Activated CD4-positive, alpha-beta T cell treated with anti-CD3 and anti-CD28 coated beads, Interleukin-2, amount 10 ng/mL, durations not matched to agents 7 days and 5 days (primary cell): Measurements from ENCODE around the gene PSMA6. TPM values are rescaled to one million over a fixed set of nuclear protein-coding genes. Genes with fewer than 3 reads are reported as not detected.
A peak's percentile ranks its signal among the peaks of the same experiment; 100 is the strongest.

ENCODE experiments used
- CTCF ChIA-PET: fragments of 350-600 bp; sonication (Branson Sonifier 250); formaldehyde crosslinking; loops from one replicate; lab custom pipeline; 2021; ENCODE audit warnings: antibody characterized with exemption; lab: Charles Lee
- POLR2A ChIA-PET: fragments of 350-600 bp; sonication (Branson Sonifier 250); formaldehyde crosslinking; loops from one replicate; lab custom pipeline; 2021; ENCODE audit warnings: antibody characterized with exemption; lab: Charles Lee
- DNase-seq: peaks from one replicate; pipeline ENCODE4 v3.0.0-alpha.2; 2020
- H3K27ac Mint-ChIP-seq: one replicate; pipeline ENCODE4 v1.8.0; 2021; ENCODE audit warnings: mild to moderate bottlenecking, moderate library complexity, mixed read lengths
- H3K27me3 Mint-ChIP-seq: one replicate; pipeline ENCODE4 v1.8.0; 2021; ENCODE audit warnings: mixed read lengths
- H3K36me3 Mint-ChIP-seq: one replicate; pipeline ENCODE4 v1.8.0; 2021; ENCODE audit warnings: low read depth, mixed read lengths
- H3K4me1 Mint-ChIP-seq: one replicate; pipeline ENCODE4 v1.8.0; 2021; ENCODE audit warnings: mixed read lengths
- H3K4me3 Mint-ChIP-seq: one replicate; pipeline ENCODE4 v1.8.0; 2021; ENCODE audit warnings: mild to moderate bottlenecking, moderate library complexity, mixed read lengths
- H3K9me3 Mint-ChIP-seq: one replicate; pipeline ENCODE4 v1.8.0; 2021; ENCODE audit warnings: mixed read lengths
- total RNA-seq, 2 experiments: library from RNA; stranded (reverse); gene quantifications; one replicate each; pipeline ENCODE4 v1.2.3, GENCODE V29; 2021

PSMA6 gene
- total RNA-seq, 2 experiments from 2014 or later: 231 to 248 TPM

DNA sequence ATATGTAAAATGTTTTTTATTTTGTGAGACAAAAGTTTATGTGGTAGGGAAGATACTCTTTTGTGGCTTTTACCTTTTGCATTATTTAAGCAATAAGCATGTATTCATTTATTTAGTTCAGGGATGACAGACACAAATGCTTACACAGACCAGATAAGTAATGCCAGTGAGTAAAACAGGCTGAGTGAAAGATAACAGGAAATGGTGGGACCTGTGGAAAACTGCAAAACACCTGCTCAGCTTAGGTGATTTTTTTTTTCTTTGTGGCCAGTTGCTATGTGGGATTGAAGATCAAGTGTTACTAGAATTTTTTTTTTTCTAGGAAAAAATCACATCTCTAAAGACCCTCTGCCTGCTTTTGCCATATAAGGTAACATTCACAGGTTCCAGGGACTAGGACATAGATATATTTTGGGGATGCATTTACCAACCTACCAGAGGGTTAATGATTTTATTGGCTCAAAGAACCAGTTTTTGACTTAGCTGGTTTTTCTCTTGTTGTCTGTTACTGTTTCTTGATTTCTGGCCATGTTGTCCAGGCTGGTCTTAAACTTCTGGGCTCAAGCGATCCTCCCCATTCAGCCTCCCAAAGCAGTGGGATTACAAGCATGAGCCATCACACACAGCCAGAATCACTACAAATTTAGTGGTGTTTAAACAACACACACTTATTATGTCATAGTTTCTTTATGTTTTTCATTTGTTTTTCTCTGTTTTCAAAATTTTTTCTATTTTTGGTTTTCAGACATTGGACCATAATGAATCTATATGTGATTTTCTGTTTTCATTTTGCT lies 9.8 kb downstream of the PSMA6 start:
- H3K27me3 Mint-ChIP-seq: no peaks in the 10 kb centered on the region
- peaks cover 5% of the 10 kb centered on the region for H3K9me3 Mint-ChIP-seq
- DNase-seq: no peak
- peak overlapping the region; percentile 13 for H3K4me3 Mint-ChIP-seq
- ChIA-PET POLR2A (interaction anchor here (0.6 kb wide), 2 partner anchors 40 to 74 kb away, joined by 3 to 6 read pairs; no protein-coding TSS in a partner anchor), CTCF (interaction anchor here (1.7 kb wide), 1 partner anchor 10 kb away, joined by 5 read pairs; the partner anchor contains the start of gene PSMA6)
- H3K4me1 Mint-ChIP-seq: peaks cover 56% of the 10 kb centered on the region
- peaks cover 25% of the 10 kb centered on the region for H3K36me3 Mint-ChIP-seq
- peak overlapping the region; percentile 72 for H3K27ac Mint-ChIP-seq

DNA sequence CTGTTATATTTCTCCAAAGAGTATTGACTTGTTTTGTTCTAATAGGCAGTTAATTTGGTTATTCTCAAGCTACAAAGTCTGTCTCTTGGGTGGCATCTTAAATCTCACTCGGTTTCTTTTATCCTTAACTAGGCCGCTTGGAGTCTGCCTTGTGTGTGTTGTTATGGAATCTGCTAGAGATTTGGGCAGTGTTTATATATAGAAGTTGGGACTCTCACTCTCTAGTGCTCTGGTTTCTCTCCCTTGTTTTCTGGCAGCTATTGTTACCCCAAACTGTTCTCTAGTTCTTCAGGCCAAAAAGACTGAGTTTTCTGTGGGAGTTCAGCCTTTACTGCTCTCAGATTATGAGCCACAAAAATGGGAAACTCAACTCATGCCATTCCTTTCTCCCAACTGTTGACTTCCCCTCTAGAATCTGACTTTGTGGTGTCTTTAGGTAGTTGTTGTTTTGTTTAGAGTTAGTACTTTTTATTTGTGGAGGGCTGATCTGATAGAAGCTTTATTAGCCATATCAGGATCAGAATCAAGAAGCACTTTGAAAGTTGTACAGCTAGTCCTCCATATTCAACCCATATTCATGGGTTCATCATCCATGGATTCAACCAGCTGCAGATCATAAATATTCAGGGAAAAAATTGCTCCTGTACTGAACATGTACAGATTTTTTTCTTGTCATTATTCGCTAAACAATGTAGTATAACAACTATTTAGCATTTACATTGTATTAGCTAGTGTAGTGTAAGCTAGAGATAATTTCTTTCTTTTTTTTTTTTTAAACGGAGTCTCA lies 11.2 kb downstream of the PSMA6 start:
- ChIA-PET POLR2A (no interaction called here), CTCF (interaction anchor here (0.6 to 2.1 kb wide), 7 partner anchors 9 to 1846 kb away, joined by 3 to 6 read pairs (median 4); partner anchors contain the start of gene NFKBIA)
- DNase-seq: no peak
- Mint-ChIP-seq H3K27me3 (no peaks in the 10 kb centered on the region), H3K4me3 (no peak overlapping the region), H3K27ac (peak overlapping the region; percentile 3), H3K36me3 (peaks cover 21% of the 10 kb centered on the region), H3K9me3 (peaks cover 5% of the 10 kb centered on the region), H3K4me1 (peaks cover 47% of the 10 kb centered on the region)

- H3K27me3 Mint-ChIP-seq: no peaks in the 10 kb centered on the region
- ChIA-PET CTCF (interaction anchor here (0.6 to 2.1 kb wide), 9 partner anchors 8 to 542 kb away, joined by 3 to 6 read pairs (median 4); no protein-coding TSS in a partner anchor), POLR2A (no interaction called here)
- H3K9me3 Mint-ChIP-seq: peaks cover 5% of the 10 kb centered on the region
- H3K36me3 Mint-ChIP-seq: peaks cover 30% of the 10 kb centered on the region
- H3K27ac Mint-ChIP-seq: no peak overlapping the region
- no peak overlapping the region for H3K4me3 Mint-ChIP-seq
- H3K4me1 Mint-ChIP-seq: peaks cover 39% of the 10 kb centered on the region
- DNase-seq: no peak
Observed at GRCh38 chr14:35304812-35305462, 12.8 kb downstream of the PSMA6 start.

DNA sequence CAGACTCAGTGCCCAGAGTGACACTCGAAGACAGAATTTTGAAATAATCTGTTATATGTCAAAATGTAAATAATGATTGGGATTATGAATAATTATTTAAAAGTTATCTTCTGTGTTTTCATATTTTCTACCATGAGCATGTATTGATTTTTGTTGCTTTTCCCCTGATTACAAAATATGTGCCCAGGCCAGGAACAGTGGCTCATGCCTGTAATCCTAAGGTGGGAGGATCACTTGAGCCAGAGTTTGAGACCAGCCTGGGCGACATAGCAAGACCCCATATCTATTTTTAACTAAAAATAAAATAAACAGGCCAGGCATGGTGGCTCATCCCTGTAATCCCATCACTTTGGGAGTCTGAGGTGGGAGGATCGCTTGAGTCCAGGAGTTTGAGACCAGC lies 13.5 kb downstream of the PSMA6 start:
- H3K4me3 Mint-ChIP-seq: no peak overlapping the region
- H3K27ac Mint-ChIP-seq: no peak overlapping the region
- ChIA-PET CTCF (interaction anchor here (0.7 to 1.2 kb wide), 2 partner anchors 13 to 62 kb away, joined by 3 read pairs; partner anchors contain the start of gene PSMA6), POLR2A (no interaction called here)
- peaks cover 32% of the 10 kb centered on the region for H3K4me1 Mint-ChIP-seq
- peaks cover 34% of the 10 kb centered on the region for H3K36me3 Mint-ChIP-seq
- no peaks in the 10 kb centered on the region for H3K27me3 Mint-ChIP-seq
- H3K9me3 Mint-ChIP-seq: peaks cover 5% of the 10 kb centered on the region
- DNase-seq: no peak

GRCh38 chr14:35306114-35306513 lies 13.9 kb downstream of the PSMA6 start:
- peaks cover 28% of the 10 kb centered on the region for H3K4me1 Mint-ChIP-seq
- H3K36me3 Mint-ChIP-seq: peaks cover 37% of the 10 kb centered on the region
- no peaks in the 10 kb centered on the region for H3K27me3 Mint-ChIP-seq
- H3K9me3 Mint-ChIP-seq: peaks cover 5% of the 10 kb centered on the region
- H3K27ac Mint-ChIP-seq: no peak overlapping the region
- ChIA-PET CTCF (interaction anchor here (0.9 to 1.2 kb wide), 3 partner anchors 14 to 38 kb away, joined by 3 read pairs; partner anchors contain the start of gene PSMA6), POLR2A (no interaction called here)
- DNase-seq: no peak
- H3K4me3 Mint-ChIP-seq: no peak overlapping the region

DNA sequence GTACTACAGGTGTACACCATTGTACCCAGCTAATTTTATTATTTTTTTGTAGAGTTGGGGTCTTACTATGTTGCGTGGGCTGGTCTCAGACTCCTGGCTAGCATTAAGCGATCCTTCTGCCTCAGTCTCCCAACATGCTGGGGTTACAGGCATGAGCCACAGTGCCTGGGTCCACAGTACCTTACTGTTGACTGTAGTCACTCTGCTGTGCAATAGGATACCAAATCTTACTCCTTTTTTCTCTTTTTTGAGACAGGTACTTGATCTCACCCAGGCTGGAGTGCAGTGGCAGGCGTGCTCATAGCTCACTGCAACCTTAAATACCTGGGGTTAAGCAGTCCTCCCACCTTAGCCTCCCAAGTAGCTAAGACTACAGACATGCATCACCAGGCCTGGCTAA lies 25.6 kb downstream of the PSMA6 start:
- no peak overlapping the region for H3K4me3 Mint-ChIP-seq
- peaks cover 52% of the 10 kb centered on the region for H3K36me3 Mint-ChIP-seq
- ChIA-PET POLR2A (no interaction called here), CTCF (interaction anchor here (2.5 kb wide), 1 partner anchor 21 kb away, joined by 10 read pairs; no protein-coding TSS in a partner anchor)
- no peaks in the 10 kb centered on the region for H3K9me3 Mint-ChIP-seq
- no peak overlapping the region for H3K27ac Mint-ChIP-seq
- no peaks in the 10 kb centered on the region for H3K27me3 Mint-ChIP-seq
- no peak for DNase-seq
- H3K4me1 Mint-ChIP-seq: peaks cover 25% of the 10 kb centered on the region

- DNase-seq: no peak
- H3K4me3 Mint-ChIP-seq: no peak overlapping the region
- no peaks in the 10 kb centered on the region for H3K9me3 Mint-ChIP-seq
- POLR2A ChIA-PET: interaction anchor here (0.6 kb wide), 2 partner anchors 77 to 1350 kb away, joined by 3 to 7 read pairs; no protein-coding TSS in a partner anchor
- CTCF ChIA-PET: interaction anchor here (2.5 to 2.8 kb wide), 2 partner anchors 10 to 19 kb away, joined by 9 to 10 read pairs; no protein-coding TSS in a partner anchor
- H3K27ac Mint-ChIP-seq: no peak overlapping the region
- H3K36me3 Mint-ChIP-seq: peaks cover 43% of the 10 kb centered on the region
- H3K27me3 Mint-ChIP-seq: no peaks in the 10 kb centered on the region
- peaks cover 16% of the 10 kb centered on the region for H3K4me1 Mint-ChIP-seq
Observed at GRCh38 chr14:35319509-35319908, 27.3 kb downstream of the PSMA6 start.

- peak overlapping the region; percentile 9 for H3K27ac Mint-ChIP-seq
- H3K9me3 Mint-ChIP-seq: no peaks in the 10 kb centered on the region
- ChIA-PET CTCF (interaction anchor here (1.0 to 2.8 kb wide), 2 partner anchors 9 to 28 kb away, joined by 4 to 9 read pairs; partner anchors contain the start of gene PSMA6), POLR2A (no interaction called here)
- H3K4me1 Mint-ChIP-seq: peaks cover 9% of the 10 kb centered on the region
- DNase-seq: no peak
- H3K4me3 Mint-ChIP-seq: no peak overlapping the region
- no peaks in the 10 kb centered on the region for H3K27me3 Mint-ChIP-seq
- peaks cover 35% of the 10 kb centered on the region for H3K36me3 Mint-ChIP-seq
Observed at GRCh38 chr14:35320472-35320871, 28.3 kb downstream of the PSMA6 start.

GRCh38 chr14:35326375-35326774 lies 34.2 kb downstream of the PSMA6 start:
- POLR2A ChIA-PET: interaction anchor here (0.7 kb wide), 1 partner anchor 72 kb away, joined by 5 read pairs; no protein-coding TSS in a partner anchor
- CTCF ChIA-PET: interaction anchor here (0.7 to 1.4 kb wide), 4 partner anchors 12 to 83 kb away, joined by 3 to 6 read pairs (median 4); no protein-coding TSS in a partner anchor
- Mint-ChIP-seq H3K27me3 (no peaks in the 10 kb centered on the region), H3K9me3 (no peaks in the 10 kb centered on the region), H3K36me3 (no peaks in the 10 kb centered on the region), H3K4me3 (no peak overlapping the region), H3K4me1 (no peaks in the 10 kb centered on the region), H3K27ac (no peak overlapping the region)
- no peak for DNase-seq

DNA sequence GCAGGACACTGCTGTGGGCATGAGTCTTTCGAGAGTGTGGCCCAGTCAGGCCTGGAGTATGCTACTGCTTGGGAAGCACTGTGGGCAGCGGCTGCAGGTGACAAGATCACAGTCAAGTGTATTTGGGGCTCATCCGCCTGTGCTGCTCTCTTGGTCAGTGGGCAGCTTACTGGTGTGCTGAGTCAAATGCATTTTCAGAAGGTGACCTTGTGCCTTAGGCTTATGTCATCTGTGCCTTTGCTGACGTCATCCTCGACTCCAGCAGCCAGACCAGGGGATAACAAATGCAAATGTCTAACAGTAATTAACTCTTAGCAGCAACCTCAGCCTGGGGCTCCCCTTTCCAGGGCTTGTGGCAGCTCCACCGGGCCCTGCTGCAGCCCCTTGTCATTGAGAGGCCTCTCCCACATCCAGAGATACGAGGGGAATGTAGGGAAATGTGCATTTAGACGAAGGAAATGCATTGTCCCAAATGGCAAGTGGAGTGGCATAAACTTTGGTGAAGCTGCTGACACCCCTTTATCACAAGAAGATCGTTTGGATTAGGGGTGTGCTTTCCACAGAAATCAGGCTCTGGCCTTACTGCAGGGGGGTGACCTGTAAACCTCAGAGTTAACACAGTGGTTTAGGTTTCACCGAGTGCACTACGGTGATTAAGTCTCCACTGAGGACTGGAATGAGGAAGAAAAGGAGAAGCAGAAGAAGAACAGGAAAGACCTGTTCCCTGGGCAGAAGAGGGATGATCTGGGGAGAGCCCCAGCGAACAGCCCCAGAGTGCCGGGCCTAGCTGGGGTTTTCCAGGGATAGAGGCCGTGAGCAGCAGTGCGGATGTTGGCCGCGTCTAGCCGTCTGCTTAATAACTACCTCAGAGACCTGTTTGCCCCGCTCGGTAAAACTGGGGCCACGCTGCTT lies 39.7 kb downstream of the PSMA6 start:
- H3K36me3 Mint-ChIP-seq: no peaks in the 10 kb centered on the region
- no peak for DNase-seq
- H3K27me3 Mint-ChIP-seq: no peaks in the 10 kb centered on the region
- H3K27ac Mint-ChIP-seq: peak overlapping the region; percentile 86
- H3K9me3 Mint-ChIP-seq: no peaks in the 10 kb centered on the region
- peaks cover 34% of the 10 kb centered on the region for H3K4me1 Mint-ChIP-seq
- POLR2A ChIA-PET: no interaction called here
- CTCF ChIA-PET: interaction anchor here (1.3 to 2.0 kb wide), 5 partner anchors 9 to 72 kb away, joined by 4 to 9 read pairs (median 4); no protein-coding TSS in a partner anchor
- no peak overlapping the region for H3K4me3 Mint-ChIP-seq
